Measurements from ENCODE around the gene IER5L.
"Not testable (repeated sequence)": the region's sequence is repeated elsewhere in the genome, so short reads cannot be mapped to it uniquely, and the experiment has no call there.

- not testable (repeated sequence) for TF ChIP-seq REST (IDR thresholded peaks at IDR 0.05; ENCODE audit: insufficient replicate concordance, low read depth); POLR2AphosphoS5 (IDR thresholded peaks at IDR 0.05; ENCODE audit: low read depth); GABPA (IDR thresholded peaks at IDR 0.05; ENCODE audit: low read depth); SPI1 (IDR thresholded peaks at IDR 0.05; ENCODE audit: borderline replicate concordance, low read depth)
- TF ChIP-seq, protein P1, sequence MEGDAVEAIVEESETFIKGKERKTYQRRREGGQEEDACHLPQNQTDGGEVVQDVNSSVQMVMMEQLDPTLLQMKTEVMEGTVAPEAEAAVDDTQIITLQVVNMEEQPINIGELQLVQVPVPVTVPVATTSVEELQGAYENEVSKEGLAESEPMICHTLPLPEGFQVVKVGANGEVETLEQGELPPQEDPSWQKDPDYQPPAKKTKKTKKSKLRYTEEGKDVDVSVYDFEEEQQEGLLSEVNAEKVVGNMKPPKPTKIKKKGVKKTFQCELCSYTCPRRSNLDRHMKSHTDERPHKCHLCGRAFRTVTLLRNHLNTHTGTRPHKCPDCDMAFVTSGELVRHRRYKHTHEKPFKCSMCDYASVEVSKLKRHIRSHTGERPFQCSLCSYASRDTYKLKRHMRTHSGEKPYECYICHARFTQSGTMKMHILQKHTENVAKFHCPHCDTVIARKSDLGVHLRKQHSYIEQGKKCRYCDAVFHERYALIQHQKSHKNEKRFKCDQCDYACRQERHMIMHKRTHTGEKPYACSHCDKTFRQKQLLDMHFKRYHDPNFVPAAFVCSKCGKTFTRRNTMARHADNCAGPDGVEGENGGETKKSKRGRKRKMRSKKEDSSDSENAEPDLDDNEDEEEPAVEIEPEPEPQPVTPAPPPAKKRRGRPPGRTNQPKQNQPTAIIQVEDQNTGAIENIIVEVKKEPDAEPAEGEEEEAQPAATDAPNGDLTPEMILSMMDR (IDR thresholded peaks at IDR 0.05; ENCODE audit: insufficient read depth, low read length) = not testable (repeated sequence)
Observed at GRCh38 chr9:129130271-129130670, 47.8 kb downstream of the IER5L start.

All from HL-60 (cell line).